Astrocyte (in vitro differentiated cells and primary cell): ENCODE results near the gene SPTBN1. TPM values are rescaled to one million over a fixed set of nuclear protein-coding genes. Genes with fewer than 3 reads are reported as not detected.

ENCODE experiments used
- DNase-seq: peaks from one replicate; pipeline ENCODE4 v3.0.0-alpha.2; 2010; ENCODE audit warnings: low read depth
- FAIRE-seq: peaks from 2 replicates; lab custom pipeline; 2011; peaks lifted over from hg19 to GRCh38; lab: Jason Lieb, UNC
- H2AFZ ChIP-seq: 2 replicates; pipeline ENCODE4 v1.6.0; 2012; ENCODE audit warnings: low read depth, low read length, inconsistent platforms
- H3K27ac ChIP-seq: 2 replicates; pipeline ENCODE4 v1.5.1; 2011; ENCODE audit warnings: low read depth, low read length, inconsistent platforms
- H3K27me3 ChIP-seq: 2 replicates; pipeline ENCODE4 v1.6.0; 2011; ENCODE audit warnings: low read length, inconsistent platforms; ENCODE audit not compliant: insufficient read depth
- H3K36me3 ChIP-seq: 2 replicates; pipeline ENCODE4 v1.5.1; 2011; ENCODE audit warnings: low read length, inconsistent platforms; ENCODE audit not compliant: insufficient read depth
- H3K4me1 ChIP-seq: 2 replicates; pipeline ENCODE4 v1.5.1; 2011; ENCODE audit warnings: low read length, inconsistent platforms; ENCODE audit not compliant: insufficient read depth
- H3K4me2 ChIP-seq: 2 replicates; pipeline ENCODE4 v1.6.0; 2012; ENCODE audit warnings: low read length, inconsistent platforms
- H3K4me3 ChIP-seq: 2 replicates; pipeline ENCODE4 v1.5.1; 2011; ENCODE audit warnings: low read depth, mild to moderate bottlenecking, low read length, inconsistent platforms; ENCODE audit not compliant: insufficient read depth
- H3K79me2 ChIP-seq: 2 replicates; pipeline ENCODE4 v1.6.0; 2012; ENCODE audit warnings: mild to moderate bottlenecking, low read length, inconsistent platforms; ENCODE audit not compliant: insufficient read depth
- H3K9ac ChIP-seq: 2 replicates; pipeline ENCODE4 v1.6.0; 2012; ENCODE audit warnings: mild to moderate bottlenecking, low read length, inconsistent platforms
- H3K9me3 ChIP-seq: 2 replicates; pipeline ENCODE4 v1.5.1; 2012; ENCODE audit warnings: low read depth, mild to moderate bottlenecking, low read length, inconsistent platforms; ENCODE audit not compliant: insufficient read depth
- H4K20me1 ChIP-seq: 2 replicates; pipeline ENCODE4 v1.6.0; 2012; ENCODE audit warnings: low read length, inconsistent platforms; ENCODE audit not compliant: insufficient read depth
- H3K27ac Mint-ChIP-seq: one replicate; pipeline ENCODE4 v1.8.0; 2021; ENCODE audit warnings: mild to moderate bottlenecking, mixed read lengths; ENCODE audit not compliant: unreplicated experiment
- H3K27me3 Mint-ChIP-seq: one replicate; pipeline ENCODE4 v1.8.0; 2021; ENCODE audit warnings: low read depth, mixed read lengths; ENCODE audit not compliant: unreplicated experiment
- H3K36me3 Mint-ChIP-seq: one replicate; pipeline ENCODE4 v1.8.0; 2021; ENCODE audit warnings: low read depth, mixed read lengths; ENCODE audit not compliant: unreplicated experiment
- H3K4me1 Mint-ChIP-seq: one replicate; pipeline ENCODE4 v1.8.0; 2021; ENCODE audit warnings: low read depth, mixed read lengths; ENCODE audit not compliant: unreplicated experiment
- H3K4me3 Mint-ChIP-seq: one replicate; pipeline ENCODE4 v1.8.0; 2021; ENCODE audit warnings: mild to moderate bottlenecking, moderate library complexity, mixed read lengths; ENCODE audit not compliant: unreplicated experiment
- H3K9me3 Mint-ChIP-seq: one replicate; pipeline ENCODE4 v1.8.0; 2021; ENCODE audit warnings: mild to moderate bottlenecking, mixed read lengths; ENCODE audit not compliant: unreplicated experiment
- EZH2 ChIP-seq: IDR thresholded peaks from 2 replicates; pipeline ENCODE4 v1.6.1; 2012; ENCODE audit warnings: mild to moderate bottlenecking, low read length, inconsistent platforms; ENCODE audit not compliant: insufficient read depth
- total RNA-seq: library from RNA; stranded (reverse); gene quantifications from 2 replicates; pipeline ENCODE4 v1.2.1, GENCODE V29; 2021
- TF ChIP-seq, protein P1 (sequence below): IDR thresholded peaks from 2 replicates; pipeline ENCODE4 v1.5.1; 2011; ENCODE audit warnings: low read depth, mild to moderate bottlenecking, inconsistent platforms, low read length, moderate library complexity; ENCODE audit not compliant: insufficient read depth

SPTBN1 gene
- total RNA-seq, 1 donor from 2014 or later = 311 TPM

GRCh38 chr2:54659527-54659926 lies 203.4 kb downstream of the SPTBN1 start:
- H3K9me3 ChIP-seq = no peaks in the 10 kb centered on the region

DNA sequence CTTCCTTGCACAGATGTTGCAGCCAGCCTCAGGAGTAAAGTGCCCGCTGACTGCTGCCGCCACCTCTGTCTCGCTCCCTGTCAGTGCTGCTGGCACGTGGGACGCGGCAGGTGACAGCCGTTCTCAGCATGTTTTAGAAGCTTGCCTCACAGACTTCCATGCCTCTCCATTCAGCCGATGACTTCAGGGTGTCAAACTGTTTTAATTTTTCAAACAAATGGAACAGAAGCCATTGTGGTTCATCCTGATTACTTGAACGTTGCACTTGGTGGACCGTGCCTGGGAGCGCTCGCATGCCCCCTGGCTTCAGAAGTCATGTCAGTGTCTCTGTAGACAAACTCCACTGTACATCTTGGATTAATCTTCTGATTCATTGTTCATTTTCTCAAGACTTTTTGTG lies 204.6 kb downstream of the SPTBN1 start:
- Histone ChIP-seq H3K79me2 (peaks cover 5% of the 10 kb centered on the region), H3K36me3 (peaks cover 70% of the 10 kb centered on the region), H3K27ac (no peak overlapping the region), H3K9ac (no peak overlapping the region), H3K4me3 (no peak overlapping the region), H3K4me2 (no peak overlapping the region), H3K9me3 (no peaks in the 10 kb centered on the region), H3K4me1 (peaks cover 18% of the 10 kb centered on the region), H3K27me3 (no peaks in the 10 kb centered on the region), H2AFZ (no peak overlapping the region), H4K20me1 (peaks cover 60% of the 10 kb centered on the region)
- Mint-ChIP-seq H3K27ac (no peak overlapping the region), H3K36me3 (peaks cover 48% of the 10 kb centered on the region), H3K9me3 (no peaks in the 10 kb centered on the region), H3K4me1 (peaks cover 18% of the 10 kb centered on the region), H3K27me3 (no peaks in the 10 kb centered on the region), H3K4me3 (no peak overlapping the region)
- FAIRE-seq (no peak), DNase-seq (no peak)
- no peak for TF ChIP-seq EZH2
- TF ChIP-seq, protein P1, sequence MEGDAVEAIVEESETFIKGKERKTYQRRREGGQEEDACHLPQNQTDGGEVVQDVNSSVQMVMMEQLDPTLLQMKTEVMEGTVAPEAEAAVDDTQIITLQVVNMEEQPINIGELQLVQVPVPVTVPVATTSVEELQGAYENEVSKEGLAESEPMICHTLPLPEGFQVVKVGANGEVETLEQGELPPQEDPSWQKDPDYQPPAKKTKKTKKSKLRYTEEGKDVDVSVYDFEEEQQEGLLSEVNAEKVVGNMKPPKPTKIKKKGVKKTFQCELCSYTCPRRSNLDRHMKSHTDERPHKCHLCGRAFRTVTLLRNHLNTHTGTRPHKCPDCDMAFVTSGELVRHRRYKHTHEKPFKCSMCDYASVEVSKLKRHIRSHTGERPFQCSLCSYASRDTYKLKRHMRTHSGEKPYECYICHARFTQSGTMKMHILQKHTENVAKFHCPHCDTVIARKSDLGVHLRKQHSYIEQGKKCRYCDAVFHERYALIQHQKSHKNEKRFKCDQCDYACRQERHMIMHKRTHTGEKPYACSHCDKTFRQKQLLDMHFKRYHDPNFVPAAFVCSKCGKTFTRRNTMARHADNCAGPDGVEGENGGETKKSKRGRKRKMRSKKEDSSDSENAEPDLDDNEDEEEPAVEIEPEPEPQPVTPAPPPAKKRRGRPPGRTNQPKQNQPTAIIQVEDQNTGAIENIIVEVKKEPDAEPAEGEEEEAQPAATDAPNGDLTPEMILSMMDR = no peak

More at GRCh38 chr2:54659527-54659926, 203.4 kb downstream of the SPTBN1 start:
- TF ChIP-seq EZH2 = no peak
- TF ChIP-seq, protein P1 = no peak
- no peak overlapping the region for H2AFZ ChIP-seq
- no peak overlapping the region for H3K9ac ChIP-seq
- H3K4me3 ChIP-seq = no peak overlapping the region
- peaks cover 42% of the 10 kb centered on the region for H3K36me3 Mint-ChIP-seq
- peaks cover 64% of the 10 kb centered on the region for H4K20me1 ChIP-seq
- H3K27me3 Mint-ChIP-seq = no peaks in the 10 kb centered on the region
- no peak for DNase-seq
- peaks cover 18% of the 10 kb centered on the region for H3K4me1 Mint-ChIP-seq
- H3K79me2 ChIP-seq = peaks cover 8% of the 10 kb centered on the region
- H3K27ac ChIP-seq = no peak overlapping the region
- peaks cover 73% of the 10 kb centered on the region for H3K36me3 ChIP-seq
- H3K9me3 Mint-ChIP-seq = no peaks in the 10 kb centered on the region
- H3K4me2 ChIP-seq = no peak overlapping the region
- no peaks in the 10 kb centered on the region for H3K27me3 ChIP-seq
- no peak overlapping the region for H3K4me3 Mint-ChIP-seq
- FAIRE-seq = no peak
- peaks cover 10% of the 10 kb centered on the region for H3K4me1 ChIP-seq
- no peak overlapping the region for H3K27ac Mint-ChIP-seq

DNA sequence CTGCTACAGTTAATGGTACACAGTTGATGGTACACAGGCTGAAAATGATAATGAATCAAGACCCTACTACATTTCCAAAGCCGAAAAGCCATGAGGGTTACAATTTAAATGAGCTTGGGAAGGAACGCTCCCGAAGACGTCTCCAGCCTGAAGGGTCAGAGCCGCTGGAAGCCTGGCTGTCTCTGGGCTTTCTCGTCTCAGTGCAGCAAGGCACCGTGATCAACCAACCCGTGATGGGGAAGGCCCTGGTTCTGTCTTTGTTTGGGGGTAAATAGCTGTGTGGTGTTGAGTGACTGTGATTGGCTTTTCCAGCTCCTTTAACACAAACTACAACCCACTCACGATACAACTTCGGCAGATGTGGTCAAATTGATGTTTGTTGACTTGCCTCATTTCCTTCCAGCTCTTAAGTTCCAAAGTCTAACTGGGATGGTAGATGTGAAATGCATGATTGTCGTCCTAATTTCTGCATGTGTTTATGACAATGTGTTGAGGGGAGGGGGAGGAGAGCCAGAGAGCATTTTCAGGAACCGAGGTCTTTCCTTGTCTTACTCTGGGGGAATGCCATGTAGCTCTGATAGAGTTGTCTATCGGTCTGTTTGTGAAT lies 207.4 kb downstream of the SPTBN1 start:
- H3K27me3 Mint-ChIP-seq = no peaks in the 10 kb centered on the region
- peaks cover 76% of the 10 kb centered on the region for H3K36me3 ChIP-seq
- no peak for DNase-seq

More for the DNA sequence above, 207.4 kb downstream of the SPTBN1 start:
- Histone ChIP-seq H3K4me2 (no peak overlapping the region), H3K27me3 (no peaks in the 10 kb centered on the region), H3K4me1 (peaks cover 23% of the 10 kb centered on the region), H2AFZ (no peak overlapping the region), H3K27ac (no peak overlapping the region), H3K79me2 (peaks cover 9% of the 10 kb centered on the region), H4K20me1 (peaks cover 59% of the 10 kb centered on the region), H3K9me3 (no peaks in the 10 kb centered on the region), H3K9ac (no peak overlapping the region), H3K4me3 (no peak overlapping the region)
- TF ChIP-seq EZH2 = no peak
- TF ChIP-seq, protein P1 = no peak
- no peak overlapping the region for H3K4me3 Mint-ChIP-seq
- no peak for FAIRE-seq
- peaks cover 51% of the 10 kb centered on the region for H3K36me3 Mint-ChIP-seq
- peak overlapping the region; percentile 23 for H3K27ac Mint-ChIP-seq
- no peaks in the 10 kb centered on the region for H3K9me3 Mint-ChIP-seq
- peaks cover 21% of the 10 kb centered on the region for H3K4me1 Mint-ChIP-seq
